ENCODE measurements around the gene EIF5AL1. TPM values are rescaled to one million over a fixed set of nuclear protein-coding genes. Genes with fewer than 3 reads are reported as not detected.

Gene EIF5AL1
- total and polyA plus RNA-seq, 12 donors, result 0.10 to 1.9 (median 0.43) TPM; not detected in 3

- 79 to 83% (median 81%) methylated on average over 3 of the region's 3 CpGs for WGBS, 4 donors
- Histone ChIP-seq H3K27ac (no peak overlapping the region), H3K36me3 (replicated peaks in 1 of 2) (no peaks in the 10 kb centered on the region), H3K4me3 (no peak overlapping the region), H3K27me3 (no peaks in the 10 kb centered on the region), H3K4me1 (replicated peaks in 1 of 2) (peaks cover 4 to 9% of the 10 kb centered on the region in 2 donors), H3K9me3 (replicated peaks in 1 of 3) (no peaks in the 10 kb centered on the region)
- intact Hi-C loops (cut with DNase I), result no loop called here
- TF ChIP-seq POLR2A (IDR thresholded peaks at IDR 0.05), result no peak
- TF ChIP-seq, protein P1, sequence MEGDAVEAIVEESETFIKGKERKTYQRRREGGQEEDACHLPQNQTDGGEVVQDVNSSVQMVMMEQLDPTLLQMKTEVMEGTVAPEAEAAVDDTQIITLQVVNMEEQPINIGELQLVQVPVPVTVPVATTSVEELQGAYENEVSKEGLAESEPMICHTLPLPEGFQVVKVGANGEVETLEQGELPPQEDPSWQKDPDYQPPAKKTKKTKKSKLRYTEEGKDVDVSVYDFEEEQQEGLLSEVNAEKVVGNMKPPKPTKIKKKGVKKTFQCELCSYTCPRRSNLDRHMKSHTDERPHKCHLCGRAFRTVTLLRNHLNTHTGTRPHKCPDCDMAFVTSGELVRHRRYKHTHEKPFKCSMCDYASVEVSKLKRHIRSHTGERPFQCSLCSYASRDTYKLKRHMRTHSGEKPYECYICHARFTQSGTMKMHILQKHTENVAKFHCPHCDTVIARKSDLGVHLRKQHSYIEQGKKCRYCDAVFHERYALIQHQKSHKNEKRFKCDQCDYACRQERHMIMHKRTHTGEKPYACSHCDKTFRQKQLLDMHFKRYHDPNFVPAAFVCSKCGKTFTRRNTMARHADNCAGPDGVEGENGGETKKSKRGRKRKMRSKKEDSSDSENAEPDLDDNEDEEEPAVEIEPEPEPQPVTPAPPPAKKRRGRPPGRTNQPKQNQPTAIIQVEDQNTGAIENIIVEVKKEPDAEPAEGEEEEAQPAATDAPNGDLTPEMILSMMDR (IDR thresholded peaks at IDR 0.05), result no peak
- DNase-seq, result no peak
These were observed 36.5 kb upstream of the EIF5AL1 start for GRCh38 chr10:79475877-79476276.

GRCh38 chr10:79476645-79477044 is 35.7 kb upstream of the EIF5AL1 start:
- Histone ChIP-seq H3K27me3 (no peaks in the 10 kb centered on the region), H3K27ac (no peak overlapping the region), H3K36me3 (replicated peaks in 1 of 2) (no peaks in the 10 kb centered on the region), H3K9me3 (replicated peaks in 1 of 3) (no peaks in the 10 kb centered on the region), H3K4me1 (replicated peaks in 1 of 2) (peaks cover 4 to 9% of the 10 kb centered on the region in 2 donors), H3K4me3 (no peak overlapping the region)
- TF ChIP-seq, protein P1 (IDR thresholded peaks at IDR 0.05), result no peak
- no peak for TF ChIP-seq POLR2A (IDR thresholded peaks at IDR 0.05)
- no peak for DNase-seq
- intact Hi-C loops (cut with DNase I), result no loop called here

DNA sequence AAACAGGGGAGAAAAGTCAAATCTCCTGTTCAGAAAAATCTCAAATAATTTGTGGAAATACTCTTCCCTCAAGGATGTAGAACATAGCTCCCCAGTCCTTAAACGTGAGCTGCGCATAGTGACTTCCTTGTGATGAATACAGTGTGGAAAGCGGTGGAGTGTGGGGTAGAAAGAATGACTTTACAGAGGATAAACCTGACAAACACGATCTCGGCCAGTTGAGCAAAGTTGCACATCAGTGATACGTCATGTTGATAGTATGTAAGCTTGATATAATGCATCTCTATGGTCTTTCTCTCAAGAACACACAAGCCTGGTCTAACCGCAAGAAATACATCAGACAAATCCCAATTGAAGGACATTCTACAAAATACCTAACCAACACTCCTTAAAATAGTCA is 34.9 kb upstream of the EIF5AL1 start:
- intact Hi-C loops (cut with DNase I), result no loop called here
- Histone ChIP-seq H3K27me3 (no peaks in the 10 kb centered on the region), H3K4me1 (replicated peaks in 1 of 2) (peaks cover 4 to 9% of the 10 kb centered on the region in 2 donors), H3K36me3 (replicated peaks in 1 of 2) (no peaks in the 10 kb centered on the region), H3K9me3 (replicated peaks in 1 of 3) (no peaks in the 10 kb centered on the region), H3K27ac (no peak overlapping the region), H3K4me3 (no peak overlapping the region)
- TF ChIP-seq POLR2A (IDR thresholded peaks at IDR 0.05), result no peak
- TF ChIP-seq, protein P1 (IDR thresholded peaks at IDR 0.05), result no peak
- DNase-seq, result no peak
- 76 to 89% (median 85%) methylated on average over 7 of the region's 7 CpGs for WGBS, 4 donors

- Histone ChIP-seq H3K4me3 (no peak overlapping the region), H3K27ac (no peak overlapping the region), H3K4me1 (replicated peaks in 1 of 2) (no peaks in the 10 kb centered on the region), H3K27me3 (no peaks in the 10 kb centered on the region), H3K9me3 (replicated peaks in 1 of 3) (no peaks in the 10 kb centered on the region), H3K36me3 (replicated peaks in 1 of 2) (no peaks in the 10 kb centered on the region)
- intact Hi-C loops (cut with DNase I), result no loop called here
- TF ChIP-seq, protein P1 (IDR thresholded peaks at IDR 0.05), result no peak
- TF ChIP-seq POLR2A (IDR thresholded peaks at IDR 0.05), result no peak
- WGBS, 4 donors, result 70 to 81% (median 72%) methylated on average over 3 of the region's 3 CpGs
- no peak for DNase-seq
These were observed 32.9 kb upstream of the EIF5AL1 start for GRCh38 chr10:79479283-79479909.
